ENCODE results near the gene PPP1R11.
"Not testable (repeated sequence)": the region's sequence is repeated elsewhere in the genome, so short reads cannot be mapped to it uniquely, and the experiment has no call there.

The PPP1R11 gene

DNA sequence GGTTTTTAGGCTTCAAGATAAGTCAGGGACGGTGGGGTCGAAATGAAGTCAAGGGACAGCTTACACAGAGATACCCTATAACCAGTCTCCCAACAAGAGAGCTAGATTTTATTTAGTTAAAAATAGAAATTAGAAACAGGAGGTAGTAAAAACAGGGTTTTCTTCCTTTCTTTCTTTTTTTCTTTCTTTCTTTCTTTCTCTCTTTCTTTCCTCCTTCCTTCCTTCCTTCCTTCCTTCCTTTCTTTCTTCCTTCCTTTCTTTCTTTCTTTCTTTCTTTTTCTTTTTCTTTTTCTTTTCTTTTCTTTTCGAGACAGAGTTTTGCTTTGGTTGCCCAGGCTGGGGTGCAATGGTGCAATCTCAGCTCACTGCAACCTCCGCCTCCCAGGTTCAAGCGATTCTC is 51.7 kb downstream of the PPP1R11 start:
- H3K4me3 ChIP-seq (ENCODE audit: low read depth, low read length); DNase-seq (ENCODE audit: low read depth): not testable (repeated sequence)

Measured in skeletal muscle cell (primary cell).